ENCODE measurements around the gene ANKRD13B.
"Not testable (repeated sequence)": the region's sequence is repeated elsewhere in the genome, so short reads cannot be mapped to it uniquely, and the experiment has no call there.

ANKRD13B gene

DNA sequence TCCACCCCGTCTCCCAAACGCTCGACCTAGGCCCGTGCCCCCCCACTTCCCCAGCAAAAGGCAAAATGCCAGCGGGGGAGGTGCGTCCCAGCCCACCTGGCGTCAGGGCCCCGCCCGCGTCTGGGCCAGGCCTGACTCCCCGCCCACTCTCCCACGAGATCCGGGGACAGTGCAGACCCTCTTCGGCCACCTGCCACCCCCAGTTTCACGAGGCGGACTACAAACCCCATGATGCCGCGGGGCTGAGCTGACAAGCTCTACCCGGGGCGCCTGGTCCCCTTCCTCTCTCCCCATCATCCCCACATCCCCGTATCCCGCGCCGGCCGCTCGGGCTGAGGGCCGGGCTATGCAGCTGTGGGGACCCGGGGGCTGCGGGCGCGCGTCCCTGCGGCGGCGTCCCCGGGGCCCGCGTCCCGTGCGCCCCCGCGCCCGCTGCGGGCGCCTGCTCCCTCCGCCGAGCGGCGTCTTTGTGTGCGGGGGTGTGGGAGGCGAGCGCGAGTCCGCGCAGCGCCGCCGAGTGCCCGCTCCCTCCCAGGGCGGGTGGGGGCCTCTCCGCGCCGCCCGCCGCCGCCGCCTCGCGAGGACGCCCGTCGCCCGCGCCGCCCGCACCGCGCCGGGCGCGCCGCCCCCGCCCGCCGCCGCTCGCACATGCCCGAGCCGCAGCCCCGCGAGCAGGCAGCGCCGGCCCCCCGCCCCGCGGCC, at the start of gene ANKRD13B:
Gene ANKRD13B, plus strand, starts transcription at position 283 of the 702 bp plus-strand sequence. CDS start 490 bp downstream, outside the sequence.
- DNase-seq: peak in 50 of 58 donors; percentile 35 to 80 (median 66)

DNA sequence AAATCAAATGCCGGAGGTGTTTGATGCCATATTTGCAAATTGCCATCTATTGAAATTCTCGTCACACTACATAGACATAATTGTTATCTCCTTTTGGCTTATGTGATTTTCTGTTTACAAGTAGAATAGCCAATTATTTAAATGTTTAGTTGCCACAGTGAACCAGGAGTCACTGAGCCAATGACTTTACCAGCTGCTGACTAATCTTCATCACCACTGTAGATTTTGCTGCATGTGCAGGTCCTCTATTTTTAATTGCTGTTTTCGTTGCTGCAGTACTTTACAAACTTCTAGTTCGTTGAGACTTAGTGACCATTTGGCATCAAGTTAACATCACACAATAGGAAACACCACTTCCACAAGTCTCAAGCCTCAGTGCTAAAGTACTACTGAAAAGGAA, 48.9 kb upstream of the ANKRD13B start:
- DNase-seq: no peak

GRCh38 chr17:29546085-29546484, 46.8 kb upstream of the ANKRD13B start:
- no peak for DNase-seq

- DNase-seq: no peak
Observed at GRCh38 chr17:29546830-29547229, 46.1 kb upstream of the ANKRD13B start.

- no peak for DNase-seq
Observed at GRCh38 chr17:29549177-29549923, 43.6 kb upstream of the ANKRD13B start.

- DNase-seq: no peak
Observed at GRCh38 chr17:29555840-29556239, 37.1 kb upstream of the ANKRD13B start.

- DNase-seq: no peak
Observed at GRCh38 chr17:29557085-29557738, 35.7 kb upstream of the ANKRD13B start.

DNA sequence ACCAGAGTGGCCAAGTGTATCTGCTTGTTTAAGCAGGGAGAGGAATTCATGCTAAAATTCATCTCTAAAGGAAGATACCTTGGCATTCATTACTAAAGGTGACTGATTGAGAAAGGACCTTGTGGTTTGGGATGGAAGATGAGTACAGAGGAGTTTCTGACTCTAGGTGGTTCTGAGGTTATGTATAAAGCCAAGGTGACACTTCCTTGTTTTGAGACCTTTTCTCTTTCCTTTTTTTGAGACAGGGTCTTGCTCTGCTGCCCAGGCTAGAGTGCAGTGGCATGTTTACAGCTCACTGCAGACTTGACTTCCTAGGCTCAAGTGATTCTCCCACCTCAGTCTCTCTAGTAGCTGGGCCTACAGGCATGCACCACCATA, 35.2 kb upstream of the ANKRD13B start:
- no peak for DNase-seq

DNA sequence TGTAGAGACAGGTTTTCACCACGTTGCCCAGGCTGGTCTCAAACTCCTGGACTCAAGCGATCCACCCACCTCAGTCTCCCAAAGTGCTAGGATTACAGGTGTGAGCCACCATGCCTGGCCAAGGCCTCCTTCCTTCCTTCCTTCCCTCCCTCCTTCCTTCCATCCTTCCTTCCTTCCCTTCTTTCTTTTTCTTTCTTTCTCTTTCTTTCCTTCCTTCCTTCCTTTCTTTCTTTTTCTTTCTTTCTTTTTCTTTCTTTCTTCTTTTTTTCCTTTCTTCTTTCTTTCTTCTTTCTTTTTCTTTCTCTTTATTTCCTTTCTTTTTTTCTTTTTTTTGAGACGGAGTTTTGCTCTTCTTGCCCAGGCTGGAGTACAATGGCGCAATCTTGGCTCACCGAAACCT, 34.8 kb upstream of the ANKRD13B start:
- not testable (repeated sequence) for DNase-seq

GRCh38 chr17:29559640-29560039, 33.3 kb upstream of the ANKRD13B start:
- no peak for DNase-seq

GRCh38 chr17:29560316-29560715, 32.6 kb upstream of the ANKRD13B start:
- no peak for DNase-seq

DNA sequence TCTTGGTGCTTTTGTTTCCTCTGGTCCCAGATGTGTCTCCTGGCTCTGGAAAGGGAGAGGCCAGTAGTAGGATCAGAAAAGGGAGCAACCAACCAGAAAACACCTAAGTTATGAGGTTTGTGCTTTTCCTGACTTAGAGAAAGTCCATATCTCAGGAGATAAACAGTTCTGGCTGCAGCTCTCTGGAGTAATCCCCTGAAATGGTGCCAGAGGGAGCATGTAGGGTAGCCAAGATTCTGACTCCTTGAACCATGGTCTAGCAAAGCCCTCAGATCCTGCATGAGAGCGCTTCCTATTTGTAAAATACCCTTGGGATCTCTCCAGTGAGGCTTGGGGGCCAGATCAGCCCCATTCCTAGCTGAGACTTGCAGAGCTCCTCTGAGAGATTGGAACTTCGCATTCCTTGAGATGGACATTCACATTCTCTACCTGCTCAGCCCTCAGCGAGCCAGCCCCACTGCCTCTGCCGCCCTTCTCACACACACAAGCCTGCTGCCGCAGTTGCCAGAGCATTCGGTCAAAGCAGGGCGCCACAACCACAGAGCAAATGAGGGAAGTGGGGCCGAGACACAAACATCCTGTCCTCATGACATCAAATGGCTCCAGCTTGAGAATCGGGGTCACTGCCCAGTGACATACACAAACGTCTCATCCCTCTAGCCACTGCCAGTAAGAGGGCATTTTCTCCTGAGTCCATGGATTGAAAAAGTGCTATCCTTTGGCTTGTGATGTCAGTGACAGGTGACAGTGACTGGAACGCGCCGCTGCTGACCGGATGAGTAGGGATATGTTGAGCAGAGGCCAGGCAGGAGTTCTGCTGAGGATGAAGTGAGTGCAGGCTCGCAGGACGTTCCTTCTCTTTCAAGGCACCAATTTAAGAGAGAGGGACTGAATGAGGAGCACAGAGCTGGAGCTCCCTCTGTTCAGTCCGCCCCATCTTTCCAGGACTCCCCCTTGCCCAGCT, 31.1 kb upstream of the ANKRD13B start:
- no peak for DNase-seq

DNA sequence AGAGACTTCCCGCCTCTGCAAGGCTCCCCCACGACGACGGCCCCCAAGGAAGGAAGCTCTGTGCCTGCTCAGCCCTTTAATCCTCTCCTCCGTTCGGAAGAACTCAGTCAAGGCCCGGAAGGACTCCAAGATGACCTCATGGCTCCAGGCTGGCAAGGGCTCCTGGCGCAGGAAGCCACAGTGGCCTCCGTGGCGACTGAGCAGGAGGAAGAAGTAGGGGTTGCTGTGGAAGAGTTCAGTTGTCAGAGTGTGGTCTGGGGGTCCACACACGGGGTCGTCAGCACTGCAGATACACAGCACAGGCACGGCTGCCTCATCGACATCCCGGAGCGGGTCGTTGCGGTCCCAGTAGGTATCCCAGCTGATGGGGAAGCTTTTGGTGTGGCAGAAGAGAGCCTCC, 30.3 kb upstream of the ANKRD13B start:
- DNase-seq: no peak

- no peak for DNase-seq
Observed at GRCh38 chr17:29563816-29564215, 29.1 kb upstream of the ANKRD13B start.

- no peak for DNase-seq
Observed at GRCh38 chr17:29565643-29566472, 27.1 kb upstream of the ANKRD13B start.

DNA sequence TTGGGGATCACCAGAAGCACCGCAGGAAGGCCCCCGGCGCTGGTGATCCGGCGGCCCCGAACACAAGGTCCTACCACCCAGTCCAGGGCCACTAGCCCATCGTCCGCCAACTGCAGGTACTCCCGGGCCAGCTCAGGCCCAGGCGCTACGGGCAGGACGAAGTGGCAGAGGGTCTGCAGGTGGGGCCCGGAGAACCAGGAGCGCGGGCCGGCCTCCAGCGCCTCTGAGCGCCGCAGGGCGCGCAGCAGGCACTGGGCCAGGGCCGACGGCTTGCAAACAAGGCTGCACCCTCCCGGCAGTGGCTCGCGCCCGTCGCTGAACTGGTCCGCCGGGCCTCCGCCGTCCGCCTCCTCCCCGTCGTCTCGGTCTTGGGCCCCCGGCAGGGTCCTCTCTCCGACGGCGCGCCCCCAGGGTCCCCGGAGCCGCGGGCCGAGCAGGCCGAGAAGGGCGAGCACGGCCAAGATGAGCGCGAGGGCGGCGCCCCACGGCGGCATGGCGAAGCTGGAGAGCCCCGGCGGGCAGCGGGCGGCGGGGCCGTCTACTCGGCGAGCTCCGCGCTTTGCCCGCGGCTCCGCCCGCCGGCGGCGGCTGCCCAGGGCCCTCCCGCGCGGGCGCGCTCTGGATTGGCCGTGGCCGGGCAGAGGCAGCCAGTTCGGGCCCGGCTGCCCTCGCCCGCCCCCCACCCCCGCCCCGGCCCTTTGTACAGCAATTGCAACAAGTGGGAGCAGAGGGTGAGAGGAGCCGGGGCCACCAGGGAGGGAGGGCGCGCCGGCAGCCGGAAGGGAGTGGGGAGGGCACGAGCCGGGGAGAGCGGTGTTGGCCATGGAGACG, 26.2 kb upstream of the ANKRD13B start, which contains the start of gene ABHD15:
Gene ABHD15, minus strand, starts transcription at position 565 of the 831 bp plus-strand sequence. Its CDS starts 71 bp downstream, at position 494.
- DNase-seq: peak in 31 of 58 donors; percentile 32 to 74 (median 56)

GRCh38 chr17:29567304-29567553, 25.7 kb upstream of the ANKRD13B start:
- DNase-seq: no peak

DNA sequence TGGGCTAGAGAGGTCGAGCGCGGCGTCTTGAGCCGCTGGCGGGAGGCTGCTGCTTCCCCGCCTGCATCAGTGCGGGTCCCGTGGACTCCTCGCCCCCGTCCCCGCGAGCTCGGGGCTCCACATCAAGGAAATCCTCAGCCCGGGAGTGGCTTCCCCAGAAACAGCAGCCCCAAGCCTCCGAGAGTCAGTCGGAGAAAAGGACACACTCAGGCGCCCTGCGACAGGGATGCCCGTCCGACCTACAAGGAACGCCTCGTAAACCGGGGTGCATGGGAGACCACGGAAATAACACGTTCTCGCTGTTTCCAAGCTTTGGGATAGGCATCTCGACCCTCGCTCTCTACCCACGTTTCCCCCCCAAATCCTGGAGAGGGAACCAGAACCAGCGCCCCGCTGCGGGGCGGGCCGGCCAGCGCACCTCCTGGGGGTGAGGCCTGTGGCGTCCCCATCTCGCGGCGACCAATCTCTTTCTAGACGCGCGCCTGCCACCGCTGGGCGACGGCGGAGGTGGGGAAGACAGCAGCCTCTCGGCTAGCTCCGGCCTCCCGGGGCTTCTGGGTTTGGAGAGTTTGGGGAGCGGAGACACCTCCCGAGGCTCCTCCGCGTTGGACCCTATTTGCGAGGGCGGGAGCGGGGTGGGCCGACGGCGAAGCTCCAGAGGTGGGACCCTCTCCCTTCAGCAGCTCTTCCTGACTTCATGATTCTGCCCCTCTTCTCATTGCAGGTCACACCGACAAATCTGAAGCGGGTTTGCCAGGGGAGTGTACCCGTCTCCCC, 25.2 kb upstream of the ANKRD13B start:
- peak in 18 of 58 donors; percentile 34 to 60 (median 44) for DNase-seq
